GM19452 (cell line): Measurements from ENCODE around the gene ATP8A1.
A peak's percentile ranks its signal among the peaks of the same experiment; 100 is the strongest.
"Not testable (repeated sequence)": the region's sequence is repeated elsewhere in the genome, so short reads cannot be mapped to it uniquely, and the experiment has no call there.

ENCODE experiments used
- ATAC-seq: cut with Tn5 transposase; IDR thresholded peaks from one replicate; pipeline ENCODE4 v1.9.1; 2021; ENCODE audit not compliant: unreplicated experiment

Gene ATP8A1

GRCh38 chr4:42513748-42514492 is 143.0 kb downstream of the ATP8A1 start:
- ATAC-seq, result no peak

GRCh38 chr4:42512226-42512625 is 144.7 kb downstream of the ATP8A1 start:
- ATAC-seq, result no peak

GRCh38 chr4:42510225-42510624 is 146.7 kb downstream of the ATP8A1 start:
- no peak for ATAC-seq

GRCh38 chr4:42501624-42502401 is 155.1 kb downstream of the ATP8A1 start:
- ATAC-seq, result no peak

GRCh38 chr4:42498040-42498439 is 158.9 kb downstream of the ATP8A1 start:
- no peak for ATAC-seq

GRCh38 chr4:42497142-42497910 is 159.6 kb downstream of the ATP8A1 start:
- ATAC-seq, result no peak

- no peak for ATAC-seq
These were observed 163.9 kb downstream of the ATP8A1 start for GRCh38 chr4:42492962-42493361.

- ATAC-seq, result no peak
These were observed 166.9 kb downstream of the ATP8A1 start for GRCh38 chr4:42490015-42490414.

- ATAC-seq, result peak; percentile 79
These were observed 167.8 kb downstream of the ATP8A1 start for GRCh38 chr4:42489095-42489494.

- ATAC-seq, result peak; percentile 5
These were observed 168.4 kb downstream of the ATP8A1 start for GRCh38 chr4:42488554-42488953.

GRCh38 chr4:42488114-42488513 is 168.8 kb downstream of the ATP8A1 start:
- peak; percentile 81 for ATAC-seq

GRCh38 chr4:42487230-42487629 is 169.7 kb downstream of the ATP8A1 start:
- ATAC-seq, result no peak

- not testable (repeated sequence) for ATAC-seq
These were observed 170.7 kb downstream of the ATP8A1 start for GRCh38 chr4:42486156-42486555.

GRCh38 chr4:42484630-42485029 is 172.3 kb downstream of the ATP8A1 start:
- no peak for ATAC-seq

- no peak for ATAC-seq
These were observed 173.2 kb downstream of the ATP8A1 start for GRCh38 chr4:42483426-42484379.

- no peak for ATAC-seq
These were observed 174.2 kb downstream of the ATP8A1 start for GRCh38 chr4:42482516-42483327.

- ATAC-seq, result no peak
These were observed 176.2 kb downstream of the ATP8A1 start for GRCh38 chr4:42480717-42481116.

- no peak for ATAC-seq
These were observed 176.6 kb downstream of the ATP8A1 start for GRCh38 chr4:42480281-42480680.

- no peak for ATAC-seq
These were observed 178.0 kb downstream of the ATP8A1 start for GRCh38 chr4:42478946-42479345.

GRCh38 chr4:42478509-42478908 is 178.4 kb downstream of the ATP8A1 start:
- ATAC-seq, result no peak
